Ovary (tissue), 9 donors: ENCODE measurements around the gene SLAMF9. TPM values are rescaled to one million over a fixed set of nuclear protein-coding genes. Genes with fewer than 3 reads are reported as not detected.

Experiments used
- DNase-seq, 5 donors: peaks; one replicate each; pipeline ENCODE4 v3.0.0-alpha.2; 2019 to 2020
- H3K27ac ChIP-seq, 2 donors: fragments of 200-600 bp; one replicate each; pipeline versions ENCODE4 v1.5.1 to v1.8.0; 2019 to 2022
- H3K27me3 ChIP-seq: fragments of 200-600 bp; one replicate; pipeline ENCODE4 v1.8.0; 2022
- H3K36me3 ChIP-seq: fragments of 200-600 bp; sonication (generic); one replicate; pipeline ENCODE4 v1.5.1; 2019
- H3K4me1 ChIP-seq: one replicate; pipeline ENCODE4 v1.8.1; 2013; ENCODE audit warnings: mild to moderate bottlenecking, moderate library complexity; ENCODE audit not compliant: insufficient read depth
- H3K4me3 ChIP-seq: fragments of 200-600 bp; sonication (generic); one replicate; pipeline ENCODE4 v1.5.1; 2017
- H3K9me3 ChIP-seq, 2 donors: fragments of 200-600 bp in 1 of 2; sonication (generic) in 1 of 2; one replicate each; pipeline versions ENCODE4 v1.5.1 to v1.8.1; 2013 to 2019; ENCODE audit warnings: mild to moderate bottlenecking in 1 of 2, moderate library complexity in 1 of 2
- CTCF ChIP-seq, 3 donors: fragments of 450-650 bp in 2 of 3; fragments of 200-600 bp in 1 of 3; IDR thresholded peaks; one replicate each; pipeline versions ENCODE4 v1.5.1 to v1.8.0; 2016 to 2022; ENCODE audit warnings: antibody characterized with exemption in 3 of 3, mild to moderate bottlenecking in 1 of 3
- EP300 ChIP-seq: sonication (generic); formaldehyde crosslinking; IDR thresholded peaks from one replicate; pipeline ENCODE4 v1.6.1; 2017; ENCODE audit warnings: antibody characterized with exemption
- POLR2A ChIP-seq: fragments of 450-650 bp; IDR thresholded peaks from one replicate; pipeline ENCODE4 v1.6.1; 2017; ENCODE audit warnings: antibody characterized with exemption, mild to moderate bottlenecking, moderate library complexity
- WGBS, 3 donors: extraction: QIAGEN DNeasy Blood & Tissue Kit in 1 of 3; methylation state at CpG; one replicate each; pipeline versions ENCODE4 v1.1.5 to v1.1.7; 2013 to 2017; 5-methylcytosine and 5-hydroxymethylcytosine counted together
- intact Hi-C, 4 donors: fragments of 100-400 bp; cut with DNase I; formaldehyde crosslinking; loops; one replicate each; pipeline versions ENCODE4 v1.11.0 to v1.15.1; 2022 to 2023
- polyA plus RNA-seq, 2 donors: library from polyadenylated mRNA; stranded (reverse); fragments of 200-250 nt in 1 of 2; fragments of 350-450 nt in 1 of 2; fragmentation: Illumina TruSeq in 1 of 2; extraction: RNeasy Lipid Tissue Mini Kit (QIAGEN cat#74804) in 1 of 2; gene quantifications; one replicate each; pipeline ENCODE4 v1.2.3, GENCODE V29; 2013 to 2014
- total RNA-seq, 7 donors: library from RNA; depleted of rRNA in 2 of 7; stranded (reverse); fragments of >200 nt in 2 of 7; fragmentation: NEBNext Ultra II Directional in 3 of 7; extraction: Animal tissue kit (Norgen Biotek cat#: 25700) in 3 of 7; gene quantifications; one replicate each; pipeline versions ENCODE4 v1.1.0 to v1.2.4, GENCODE V29; 2016 to 2023
- donor health status: DM: no; HTN: no; CAD: no; lungs with moderate emphysema.
- donor health status: DM: no; HTN: no; CAD: no.
- donor health status: Bipolar disorder and iron deficiency.
- donor health status: DM: yes; HTN: yes; CAD: no.
- donor health status: DM: no; HTN: no; CAD: no.
- donor health status: DM: yes; HTN: yes; CAD: no.

The SLAMF9 gene
- total and polyA plus RNA-seq, 9 donors, result not detected

GRCh38 chr1:159942632-159943277 lies 11.3 kb downstream of the SLAMF9 start:
- H3K4me3 ChIP-seq, result no peak overlapping the region
- TF ChIP-seq CTCF (IDR thresholded peaks at IDR 0.05), result no peak
- TF ChIP-seq POLR2A, result no peak
- no peak for TF ChIP-seq EP300
- H3K36me3 ChIP-seq, result no peaks in the 10 kb centered on the region
- H3K9me3 ChIP-seq, result no peaks in the 10 kb centered on the region
- intact Hi-C loops, result loop anchor here in 1 of 4 donors (10.0 kb wide), 1 partner anchor 62 kb away; no protein-coding TSS in a partner anchor
- H3K27me3 ChIP-seq, result no peaks in the 10 kb centered on the region
- H3K27ac ChIP-seq, result no peak overlapping the region
- no peaks in the 10 kb centered on the region for H3K4me1 ChIP-seq
- DNase-seq, result no peak
- 83 to 85% (median 84%) methylated on average over 15 of the region's 15 CpGs for WGBS, 3 donors

- WGBS, 3 donors, result 72 to 79% (median 79%) methylated on average over 14 to 15 of the region's 15 CpGs
- Histone ChIP-seq H3K4me1 (no peaks in the 10 kb centered on the region), H3K9me3 (no peaks in the 10 kb centered on the region), H3K4me3 (no peak overlapping the region), H3K36me3 (no peaks in the 10 kb centered on the region), H3K27ac (no peak overlapping the region), H3K27me3 (no peaks in the 10 kb centered on the region)
- intact Hi-C loops, result loop anchor here in 1 of 4 donors (10.0 kb wide), 1 partner anchor 63 kb away; no protein-coding TSS in a partner anchor
- no peak for TF ChIP-seq EP300
- no peak for TF ChIP-seq CTCF (IDR thresholded peaks at IDR 0.05)
- TF ChIP-seq POLR2A, result no peak
- DNase-seq, result no peak
These were observed 12.2 kb downstream of the SLAMF9 start for GRCh38 chr1:159941591-159942560.

- no peaks in the 10 kb centered on the region for H3K27me3 ChIP-seq
- WGBS, 3 donors, result 67 to 82% (median 75%) methylated on average over 5 of the region's 5 CpGs
- intact Hi-C loops, result loop anchor here in 1 of 4 donors (10.0 kb wide), 1 partner anchor 64 kb away; no protein-coding TSS in a partner anchor
- no peaks in the 10 kb centered on the region for H3K9me3 ChIP-seq
- no peak overlapping the region for H3K27ac ChIP-seq
- no peaks in the 10 kb centered on the region for H3K36me3 ChIP-seq
- no peak overlapping the region for H3K4me3 ChIP-seq
- TF ChIP-seq EP300 (no peak), CTCF (IDR thresholded peaks at IDR 0.05) (no peak), POLR2A (no peak)
- no peak for DNase-seq
- H3K4me1 ChIP-seq, result no peaks in the 10 kb centered on the region
These were observed 12.9 kb downstream of the SLAMF9 start for GRCh38 chr1:159941141-159941540.

DNA sequence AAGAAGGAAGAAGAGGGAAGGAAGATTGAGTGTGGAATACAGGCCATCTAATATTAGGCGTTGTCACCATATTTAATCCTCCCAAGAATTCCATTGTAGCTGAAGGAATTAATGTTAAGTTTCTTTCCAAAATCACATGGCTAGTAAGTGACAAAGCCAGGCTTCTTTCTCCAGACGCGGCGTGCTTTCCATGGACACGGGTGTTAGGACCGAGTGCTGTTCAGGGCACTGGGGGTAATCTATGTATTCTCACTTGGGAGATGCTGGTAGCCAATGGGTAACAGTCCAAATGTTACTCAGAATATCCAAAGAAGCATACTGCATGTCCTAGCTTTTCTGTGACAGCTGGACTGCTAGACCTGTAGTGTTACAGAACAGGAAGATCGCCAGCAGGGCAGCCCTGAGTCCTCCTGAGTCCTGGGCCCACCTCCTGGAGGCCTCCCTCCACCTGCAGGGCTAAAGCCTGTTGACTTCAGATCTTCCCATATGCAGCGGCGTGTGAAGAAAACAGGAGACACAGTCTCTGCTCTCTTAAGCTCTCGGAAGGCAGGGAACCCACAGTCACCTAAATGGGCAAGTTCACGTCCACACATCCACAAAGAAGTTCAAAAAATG lies 13.9 kb downstream of the SLAMF9 start:
- intact Hi-C loops, result loop anchor here in 1 of 4 donors (10.0 kb wide), 1 partner anchor 65 kb away; no protein-coding TSS in a partner anchor
- no peaks in the 10 kb centered on the region for H3K9me3 ChIP-seq
- H3K27ac ChIP-seq, result no peak overlapping the region
- no peak for DNase-seq
- no peak overlapping the region for H3K4me3 ChIP-seq
- 92 to 94% (median 93%) methylated on average over 11 of the region's 11 CpGs for WGBS, 3 donors
- TF ChIP-seq CTCF (IDR thresholded peaks at IDR 0.05), result no peak
- TF ChIP-seq EP300, result no peak
- TF ChIP-seq POLR2A, result no peak
- no peaks in the 10 kb centered on the region for H3K27me3 ChIP-seq
- H3K4me1 ChIP-seq, result no peaks in the 10 kb centered on the region
- no peaks in the 10 kb centered on the region for H3K36me3 ChIP-seq
